Caco-2 (cell line): ENCODE results near the gene CYP2S1. TPM values are rescaled to one million over a fixed set of nuclear protein-coding genes. Genes with fewer than 3 reads are reported as not detected.

ENCODE experiments used
- BruUV-seq: library from RNA; stranded (reverse); fragments of 400-500 nt; replicated peaks from 2 replicates; lab custom pipeline; 2021; lab: Mats Ljungman, UMichigan
- CTCF ChIA-PET: fragments of 300-600 bp; sonication (Branson Sonifier 250); formaldehyde crosslinking; loops from one replicate; lab custom pipeline; 2022; ENCODE audit warnings: antibody characterized with exemption; lab: Charles Lee
- POLR2A ChIA-PET: fragments of 300-600 bp; sonication (Branson Sonifier 250); formaldehyde crosslinking; loops from one replicate; lab custom pipeline; 2022; ENCODE audit warnings: antibody characterized with exemption; lab: Charles Lee
- DNase-seq, 2 experiments: peaks; one replicate each; pipeline versions ENCODE4 v3.0.0 to v3.0.0-alpha.2; 2020 to 2022
- H3K27me3 ChIP-seq: replicated peaks from 2 replicates; pipeline ENCODE4 v1.6.0; 2011; ENCODE audit warnings: low read length; ENCODE audit not compliant: control insufficient read depth, insufficient read depth
- H3K36me3 ChIP-seq: 2 replicates; pipeline ENCODE4 v1.5.1; 2011; ENCODE audit warnings: low read length; ENCODE audit not compliant: control insufficient read depth, insufficient read depth
- H3K4me1 ChIP-seq: fragments of 250-450 bp; sonication (Bioruptor Pico); 2 replicates; pipeline ENCODE4 v1.5.1; 2020; ENCODE audit warnings: mild to moderate bottlenecking
- H3K4me3 ChIP-seq: 2 replicates; pipeline ENCODE4 v1.5.1; 2011; ENCODE audit warnings: low read depth, mild to moderate bottlenecking, control low read depth, low read length
- H3K9me3 ChIP-seq: fragments of 250-450 bp; sonication (Bioruptor Pico); 2 replicates; pipeline ENCODE4 v1.5.1; 2020; ENCODE audit warnings: mild to moderate bottlenecking, moderate library complexity
- H3K27ac Mint-ChIP-seq: one replicate; pipeline ENCODE4 v1.8.0; 2022; ENCODE audit warnings: mixed read lengths; ENCODE audit not compliant: unreplicated experiment
- H3K27me3 Mint-ChIP-seq: one replicate; pipeline ENCODE4 v1.8.0; 2022; ENCODE audit warnings: mixed read lengths; ENCODE audit not compliant: insufficient read depth, unreplicated experiment
- H3K36me3 Mint-ChIP-seq: one replicate; pipeline ENCODE4 v1.8.0; 2022; ENCODE audit warnings: mild to moderate bottlenecking, mixed read lengths; ENCODE audit not compliant: insufficient read depth, unreplicated experiment
- H3K4me1 Mint-ChIP-seq: one replicate; pipeline ENCODE4 v1.8.0; 2022; ENCODE audit warnings: low read depth, mixed read lengths; ENCODE audit not compliant: unreplicated experiment
- H3K4me3 Mint-ChIP-seq: one replicate; pipeline ENCODE4 v1.8.0; 2022; ENCODE audit warnings: mild to moderate bottlenecking, moderate library complexity, mixed read lengths; ENCODE audit not compliant: unreplicated experiment
- H3K9me3 Mint-ChIP-seq: one replicate; pipeline ENCODE4 v1.8.0; 2022; ENCODE audit warnings: mixed read lengths; ENCODE audit not compliant: unreplicated experiment
- CTCF ChIP-seq, 2 experiments: fragments of 200-600 bp in 1 of 2; IDR thresholded peaks; 1 replicate in 1 of 2; 2 replicates in 1 of 2; pipeline versions ENCODE4 v1.5.1 to v1.8.0; 2011 to 2022; ENCODE audit warnings: antibody characterized with exemption in 1 of 2, control low read depth in 1 of 2, inconsistent platforms in 1 of 2, low read depth in 1 of 2, low read length in 1 of 2, mild to moderate bottlenecking in 1 of 2, moderate library complexity in 1 of 2; ENCODE audit not compliant: insufficient read depth in 1 of 2, severe bottlenecking in 1 of 2, unreplicated experiment in 1 of 2
- intact Hi-C: fragments of 100-400 bp; cut with micrococcal nuclease; formaldehyde crosslinking; loops from one replicate; pipeline ENCODE4 v1.10.0; 2022; ENCODE audit not compliant: unreplicated experiment
- total RNA-seq: library from RNA; stranded (reverse); gene quantifications from 2 replicates; pipeline ENCODE4 v1.2.3, GENCODE V29; 2022

Gene CYP2S1
- total RNA-seq, 1 experiment from 2014 or later: 56.0 TPM

GRCh38 chr19:41186971-41187883, 5.8 kb upstream of the CYP2S1 start:
- intact Hi-C loops: no loop called here
- DNase-seq: no peak
- H3K36me3 ChIP-seq: no peaks in the 10 kb centered on the region
- CTCF ChIA-PET: interaction anchor here (0.7 kb wide), 1 partner anchor 34 kb away, joined by 3 read pairs; no protein-coding TSS in a partner anchor
- Mint-ChIP-seq H3K4me1 (peaks cover 20% of the 10 kb centered on the region), H3K27me3 (no peaks in the 10 kb centered on the region), H3K9me3 (no peaks in the 10 kb centered on the region), H3K27ac (no peak overlapping the region), H3K36me3 (peaks cover 2% of the 10 kb centered on the region), H3K4me3 (no peak overlapping the region)
- no peaks in the 10 kb centered on the region for H3K9me3 ChIP-seq
- H3K4me1 ChIP-seq: peaks cover 8% of the 10 kb centered on the region
- POLR2A ChIA-PET: no interaction called here
- no peaks in the 10 kb centered on the region for H3K27me3 ChIP-seq
- BruUV-seq: no TSS peak
- H3K4me3 ChIP-seq: no peak overlapping the region
- TF ChIP-seq CTCF (IDR thresholded peaks at IDR 0.05; ENCODE audit: insufficient read depth in 1 of 2, low read depth in 1 of 2, low read length in 1 of 2, severe bottlenecking in 1 of 2, unreplicated experiment in 1 of 2): no peak

- BruUV-seq: no TSS peak
- Histone ChIP-seq H3K4me1 (peaks cover 9% of the 10 kb centered on the region), H3K27me3 (no peaks in the 10 kb centered on the region), H3K4me3 (no peak overlapping the region), H3K36me3 (no peaks in the 10 kb centered on the region), H3K9me3 (no peaks in the 10 kb centered on the region)
- ChIA-PET CTCF (interaction anchor here (0.7 kb wide), 1 partner anchor 34 kb away, joined by 3 read pairs; no protein-coding TSS in a partner anchor), POLR2A (no interaction called here)
- Mint-ChIP-seq H3K4me3 (no peak overlapping the region), H3K36me3 (peaks cover 9% of the 10 kb centered on the region), H3K27ac (no peak overlapping the region), H3K4me1 (peaks cover 24% of the 10 kb centered on the region), H3K9me3 (no peaks in the 10 kb centered on the region), H3K27me3 (no peaks in the 10 kb centered on the region)
- intact Hi-C loops: no loop called here
- no peak for TF ChIP-seq CTCF (IDR thresholded peaks at IDR 0.05; ENCODE audit: insufficient read depth in 1 of 2, low read depth in 1 of 2, low read length in 1 of 2, severe bottlenecking in 1 of 2, unreplicated experiment in 1 of 2)
- no peak for DNase-seq
Measured at GRCh38 chr19:41187884-41188279, 5.1 kb upstream of the CYP2S1 start.

- Histone ChIP-seq H3K9me3 (no peaks in the 10 kb centered on the region), H3K4me3 (no peak overlapping the region), H3K36me3 (peaks cover 1% of the 10 kb centered on the region), H3K4me1 (peaks cover 19% of the 10 kb centered on the region), H3K27me3 (no peaks in the 10 kb centered on the region)
- Mint-ChIP-seq H3K36me3 (peaks cover 9% of the 10 kb centered on the region), H3K27ac (peak overlapping the region; percentile 24), H3K4me1 (peaks cover 21% of the 10 kb centered on the region), H3K27me3 (no peaks in the 10 kb centered on the region), H3K9me3 (no peaks in the 10 kb centered on the region), H3K4me3 (no peak overlapping the region)
- ChIA-PET CTCF (no interaction called here), POLR2A (no interaction called here)
- BruUV-seq: no TSS peak
- intact Hi-C loops: no loop called here
- no peak for DNase-seq
- TF ChIP-seq CTCF (IDR thresholded peaks at IDR 0.05; ENCODE audit: insufficient read depth in 1 of 2, low read depth in 1 of 2, low read length in 1 of 2, severe bottlenecking in 1 of 2, unreplicated experiment in 1 of 2): no peak
Measured at GRCh38 chr19:41189425-41190065, 3.5 kb upstream of the CYP2S1 start.
